CD4-positive, alpha-beta memory T cell (primary cell): ENCODE measurements around the gene SRSF3. TPM values are rescaled to one million over a fixed set of nuclear protein-coding genes. Genes with fewer than 3 reads are reported as not detected.
A peak's percentile ranks its signal among the peaks of the same experiment; 100 is the strongest.

Experiments used
- CTCF ChIA-PET: fragments of 350-600 bp; sonication (Branson Sonifier 250); formaldehyde crosslinking; loops from one replicate; lab custom pipeline; 2021; ENCODE audit warnings: inconsistent platforms; ENCODE audit not compliant: partially characterized antibody; lab: Charles Lee
- POLR2A ChIA-PET: fragments of 350-600 bp; sonication (Branson Sonifier 250); formaldehyde crosslinking; loops from one replicate; lab custom pipeline; 2021; ENCODE audit not compliant: partially characterized antibody; lab: Charles Lee
- DNase-seq, 5 donors: peaks; one replicate each; pipeline versions ENCODE4 v3.0.0 to v3.0.0-alpha.2; 2020 to 2022; ENCODE audit warnings: mixed read lengths in 1 of 5
- H3K27ac ChIP-seq: one replicate; pipeline ENCODE4 v1.7.0; 2013; ENCODE audit warnings: low read depth, low read length
- H3K27me3 ChIP-seq: 2 replicates; pipeline ENCODE4 v1.7.0; 2013; ENCODE audit warnings: mild to moderate bottlenecking, low read length, moderate library complexity; ENCODE audit not compliant: insufficient read depth
- H3K36me3 ChIP-seq: 2 replicates; pipeline ENCODE4 v1.7.0; 2013; ENCODE audit warnings: mild to moderate bottlenecking, low read length, moderate library complexity; ENCODE audit not compliant: insufficient read depth
- H3K4me1 ChIP-seq: 2 replicates; pipeline ENCODE4 v1.7.0; 2013; ENCODE audit warnings: mild to moderate bottlenecking, low read length, moderate library complexity; ENCODE audit not compliant: insufficient read depth
- H3K4me3 ChIP-seq, 2 donors: one replicate each; pipeline ENCODE4 v1.7.0; 2013; ENCODE audit warnings: low read length in 2 of 2, mild to moderate bottlenecking in 1 of 2
- H3K9me3 ChIP-seq, 2 donors: one replicate each; pipeline ENCODE4 v1.7.0; 2013; ENCODE audit warnings: low read length in 2 of 2, control low read depth in 1 of 2; ENCODE audit not compliant: control insufficient read depth in 1 of 2
- H3K27ac Mint-ChIP-seq, 7 donors: one replicate each; pipeline ENCODE4 v1.8.0; 2020 to 2021; ENCODE audit warnings: mixed read lengths in 7 of 7, mild to moderate bottlenecking in 6 of 7, inconsistent platforms in 3 of 7, moderate library complexity in 3 of 7
- H3K27me3 Mint-ChIP-seq, 2 donors: one replicate each; pipeline ENCODE4 v1.8.0; 2020 to 2021; ENCODE audit warnings: mixed read lengths in 2 of 2
- H3K36me3 Mint-ChIP-seq, 2 donors: one replicate each; pipeline ENCODE4 v1.8.0; 2020 to 2021; ENCODE audit warnings: mixed read lengths in 2 of 2, inconsistent platforms in 1 of 2, mild to moderate bottlenecking in 1 of 2
- H3K4me1 Mint-ChIP-seq, 4 donors: one replicate each; pipeline ENCODE4 v1.8.0; 2020 to 2021; ENCODE audit warnings: mixed read lengths in 4 of 4, mild to moderate bottlenecking in 1 of 4
- H3K4me3 Mint-ChIP-seq, 8 donors: one replicate each; pipeline ENCODE4 v1.8.0; 2020 to 2021; ENCODE audit warnings: mixed read lengths in 8 of 8, mild to moderate bottlenecking in 7 of 8, moderate library complexity in 6 of 8, inconsistent platforms in 3 of 8
- H3K9me3 Mint-ChIP-seq, 8 donors: one replicate each; pipeline ENCODE4 v1.8.0; 2020 to 2021; ENCODE audit warnings: mixed read lengths in 8 of 8, mild to moderate bottlenecking in 5 of 8, inconsistent platforms in 3 of 8, moderate library complexity in 1 of 8
- intact Hi-C: fragments of 100-400 bp; cut with micrococcal nuclease; formaldehyde crosslinking; loops from one replicate; pipeline ENCODE4 v1.15.1; 2023
- polyA plus RNA-seq, 2 donors: library from polyadenylated mRNA; unstranded; fragments of 300-500 nt; fragmentation: Illumina TruSeq; gene quantifications; one replicate each; pipeline ENCODE4 v1.2.3, GENCODE V29; 2021
- total RNA-seq, 2 experiments: library from RNA; stranded (reverse); gene quantifications; one replicate each; pipeline ENCODE4 v1.2.3, GENCODE V29; 2021

SRSF3 gene
- total and polyA plus RNA-seq, 4 experiments from 2014 or later, result 293 to 350 (median 333) TPM

GRCh38 chr6:36548401-36548743 is 45.8 kb upstream of the SRSF3 start:
- peaks cover 35% of the 10 kb centered on the region for H3K4me1 ChIP-seq
- H3K9me3 Mint-ChIP-seq, result peaks cover 0 to 3% (median 0%) of the 10 kb centered on the region in 8 donors
- intact Hi-C loops, result loop anchor here (5.0 kb wide), 2 partner anchors 41 to 106 kb away; partner anchors contain the start of genes KCTD20 and PXT1
- peaks cover 12 to 26% of the 10 kb centered on the region in 2 donors for H3K36me3 Mint-ChIP-seq
- H3K36me3 ChIP-seq, result no peaks in the 10 kb centered on the region
- H3K9me3 ChIP-seq, result no peaks in the 10 kb centered on the region
- H3K4me1 Mint-ChIP-seq, result peaks cover 20 to 56% (median 35%) of the 10 kb centered on the region in 4 donors
- peak overlapping the region; percentile 92 for H3K27ac ChIP-seq
- POLR2A ChIA-PET, result interaction anchor here (0.6 to 7.1 kb wide), 10 partner anchors 11 to 105 kb away, joined by 3 to 48 read pairs (median 4); partner anchors contain the start of genes KCTD20 and SRSF3
- no peak overlapping the region for H3K4me3 ChIP-seq
- no peak for DNase-seq
- H3K27me3 Mint-ChIP-seq, result no peaks in the 10 kb centered on the region
- H3K27me3 ChIP-seq, result no peaks in the 10 kb centered on the region
- peak overlapping the region in 7 of 8 donors; percentile 21 to 100 (median 94) for H3K4me3 Mint-ChIP-seq
- peak overlapping the region; percentile 94 to 99 (median 98) for H3K27ac Mint-ChIP-seq
- CTCF ChIA-PET, result interaction anchor here (1.0 to 1.5 kb wide), 3 partner anchors 16 to 55 kb away, joined by 3 read pairs; no protein-coding TSS in a partner anchor

- intact Hi-C loops, result no loop called here
- H3K27ac ChIP-seq, result no peak overlapping the region
- no peak for DNase-seq
- ChIA-PET POLR2A (interaction anchor here (1.0 to 1.2 kb wide), 2 partner anchors 27 to 43 kb away, joined by 3 to 5 read pairs; no protein-coding TSS in a partner anchor), CTCF (no interaction called here)
- Mint-ChIP-seq H3K27me3 (no peaks in the 10 kb centered on the region), H3K9me3 (no peaks in the 10 kb centered on the region), H3K27ac (peak overlapping the region in 2 of 7 donors; percentile 6 to 46), H3K4me1 (peaks cover 12 to 39% (median 25%) of the 10 kb centered on the region in 4 donors), H3K4me3 (no peak overlapping the region), H3K36me3 (peaks cover 5 to 14% of the 10 kb centered on the region in 2 donors)
- H3K36me3 ChIP-seq, result no peaks in the 10 kb centered on the region
- no peak overlapping the region for H3K4me3 ChIP-seq
- H3K27me3 ChIP-seq, result no peaks in the 10 kb centered on the region
- H3K9me3 ChIP-seq, result no peaks in the 10 kb centered on the region
- peaks cover 16% of the 10 kb centered on the region for H3K4me1 ChIP-seq
These were observed 43.6 kb upstream of the SRSF3 start for GRCh38 chr6:36550473-36551000.

GRCh38 chr6:36555750-36556252 is 38.4 kb upstream of the SRSF3 start:
- Histone ChIP-seq H3K36me3 (no peaks in the 10 kb centered on the region), H3K4me3 (no peak overlapping the region), H3K4me1 (no peaks in the 10 kb centered on the region), H3K27ac (no peak overlapping the region), H3K9me3 (no peaks in the 10 kb centered on the region), H3K27me3 (no peaks in the 10 kb centered on the region)
- DNase-seq, result no peak
- Mint-ChIP-seq H3K4me1 (peaks cover 0 to 4% (median 2%) of the 10 kb centered on the region in 4 donors), H3K9me3 (no peaks in the 10 kb centered on the region), H3K4me3 (no peak overlapping the region), H3K36me3 (no peaks in the 10 kb centered on the region), H3K27ac (no peak overlapping the region), H3K27me3 (peaks cover 0 to 1% of the 10 kb centered on the region in 2 donors)
- CTCF ChIA-PET, result interaction anchor here (0.7 to 1.0 kb wide), 2 partner anchors 23 to 132 kb away, joined by 3 to 4 read pairs; no protein-coding TSS in a partner anchor
- POLR2A ChIA-PET, result interaction anchor here (0.7 kb wide), 1 partner anchor 652 kb away, joined by 3 read pairs; no protein-coding TSS in a partner anchor
- intact Hi-C loops, result no loop called here

GRCh38 chr6:36556281-36556680 is 37.9 kb upstream of the SRSF3 start:
- Histone ChIP-seq H3K36me3 (no peaks in the 10 kb centered on the region), H3K27me3 (no peaks in the 10 kb centered on the region), H3K27ac (no peak overlapping the region), H3K4me1 (no peaks in the 10 kb centered on the region), H3K9me3 (no peaks in the 10 kb centered on the region), H3K4me3 (no peak overlapping the region)
- Mint-ChIP-seq H3K36me3 (no peaks in the 10 kb centered on the region), H3K4me3 (no peak overlapping the region), H3K27ac (no peak overlapping the region), H3K27me3 (peaks cover 0 to 1% of the 10 kb centered on the region in 2 donors), H3K4me1 (peaks cover 0 to 4% (median 2%) of the 10 kb centered on the region in 4 donors), H3K9me3 (no peaks in the 10 kb centered on the region)
- intact Hi-C loops, result no loop called here
- no peak for DNase-seq
- CTCF ChIA-PET, result interaction anchor here (0.6 to 1.0 kb wide), 3 partner anchors 23 to 133 kb away, joined by 3 to 4 read pairs (median 3); no protein-coding TSS in a partner anchor
- POLR2A ChIA-PET, result interaction anchor here (0.7 kb wide), 1 partner anchor 652 kb away, joined by 3 read pairs; no protein-coding TSS in a partner anchor

GRCh38 chr6:36559011-36559793 is 35.0 kb upstream of the SRSF3 start:
- Histone ChIP-seq H3K36me3 (no peaks in the 10 kb centered on the region), H3K4me3 (no peak overlapping the region), H3K27ac (no peak overlapping the region), H3K9me3 (no peaks in the 10 kb centered on the region), H3K4me1 (no peaks in the 10 kb centered on the region), H3K27me3 (no peaks in the 10 kb centered on the region)
- Mint-ChIP-seq H3K4me1 (peaks cover 0 to 4% (median 2%) of the 10 kb centered on the region in 4 donors), H3K36me3 (no peaks in the 10 kb centered on the region), H3K27ac (peak overlapping the region in 1 of 7 donors; percentile 7), H3K27me3 (peaks cover 0 to 1% of the 10 kb centered on the region in 2 donors), H3K9me3 (no peaks in the 10 kb centered on the region), H3K4me3 (no peak overlapping the region)
- POLR2A ChIA-PET, result interaction anchor here (0.9 kb wide), 1 partner anchor 11 kb away, joined by 3 read pairs; no protein-coding TSS in a partner anchor
- DNase-seq, result no peak
- CTCF ChIA-PET, result interaction anchor here (1.4 kb wide), 1 partner anchor 13 kb away, joined by 3 read pairs; no protein-coding TSS in a partner anchor
- intact Hi-C loops, result no loop called here

- peak overlapping the region in 1 of 7 donors; percentile 62 for H3K27ac Mint-ChIP-seq
- no peaks in the 10 kb centered on the region for H3K9me3 Mint-ChIP-seq
- Histone ChIP-seq H3K36me3 (no peaks in the 10 kb centered on the region), H3K27me3 (no peaks in the 10 kb centered on the region), H3K27ac (no peak overlapping the region), H3K4me3 (no peak overlapping the region), H3K4me1 (no peaks in the 10 kb centered on the region), H3K9me3 (no peaks in the 10 kb centered on the region)
- no peaks in the 10 kb centered on the region for H3K36me3 Mint-ChIP-seq
- intact Hi-C loops, result no loop called here
- no peak for DNase-seq
- H3K4me3 Mint-ChIP-seq, result no peak overlapping the region
- POLR2A ChIA-PET, result no interaction called here
- CTCF ChIA-PET, result no interaction called here
- H3K4me1 Mint-ChIP-seq, result peaks cover 0 to 3% (median 2%) of the 10 kb centered on the region in 4 donors
- peaks cover 0 to 2% of the 10 kb centered on the region in 2 donors for H3K27me3 Mint-ChIP-seq
These were observed 33.3 kb upstream of the SRSF3 start for GRCh38 chr6:36560822-36561221.
